Spleen (tissue), 11 donors: ENCODE measurements around the gene PTPRE. TPM values are rescaled to one million over a fixed set of nuclear protein-coding genes. Genes with fewer than 3 reads are reported as not detected.

Source experiments
- DNase-seq: peaks from one replicate; pipeline ENCODE4 v3.0.0-alpha.2; 2020
- H3K27ac ChIP-seq, 8 donors: fragments of 200-600 bp; sonication (generic) in 7 of 8; 1 replicate in 4 of 8; 2 replicates in 4 of 8; pipeline versions ENCODE4 v1.5.0 to v1.8.0; 2016 to 2021; ENCODE audit warnings: inconsistent platforms in 4 of 8, mild to moderate bottlenecking in 4 of 8, moderate library complexity in 1 of 8
- H3K27me3 ChIP-seq, 7 donors: fragments of 200-600 bp; sonication (generic) in 6 of 7; replicated peaks in 1 of 7; 1 replicate in 4 of 7; 2 replicates in 3 of 7; pipeline versions ENCODE4 v1.5.0 to v1.8.0; 2016 to 2021; ENCODE audit warnings: inconsistent platforms in 3 of 7, mild to moderate bottlenecking in 1 of 7
- H3K36me3 ChIP-seq, 6 donors: fragments of 200-600 bp; sonication (generic) in 5 of 6; 1 replicate in 4 of 6; 2 replicates in 2 of 6; pipeline versions ENCODE4 v1.5.0 to v1.8.0; 2016 to 2021; ENCODE audit warnings: inconsistent platforms in 2 of 6
- H3K4me1 ChIP-seq, 6 donors: fragments of 200-600 bp; sonication (generic) in 5 of 6; 1 replicate in 3 of 6; 2 replicates in 3 of 6; pipeline versions ENCODE4 v1.5.0 to v1.8.0; 2016 to 2021; ENCODE audit warnings: inconsistent platforms in 3 of 6
- H3K4me3 ChIP-seq, 8 donors: fragments of 200-600 bp; sonication (generic) in 7 of 8; 1 replicate in 4 of 8; 2 replicates in 4 of 8; pipeline versions ENCODE4 v1.5.0 to v1.8.0; 2016 to 2021; ENCODE audit warnings: inconsistent platforms in 4 of 8, mild to moderate bottlenecking in 4 of 8, moderate library complexity in 2 of 8
- H3K9me3 ChIP-seq, 8 donors: fragments of 200-600 bp; sonication (generic) in 7 of 8; 1 replicate in 4 of 8; 2 replicates in 4 of 8; pipeline versions ENCODE4 v1.5.0 to v1.8.0; 2016 to 2021; ENCODE audit warnings: inconsistent platforms in 4 of 8
- CTCF ChIP-seq, 11 experiments: fragments of 200-600 bp in 7 of 11; fragments of 450-650 bp in 4 of 11; sonication (generic) in 4 of 11; IDR thresholded peaks in 8 of 11; conservative IDR thresholded peaks in 3 of 11; 1 replicate in 7 of 11; 2 replicates in 4 of 11; pipeline versions ENCODE4 v1.4.0 to v1.8.0; 2016 to 2021; ENCODE audit warnings: antibody characterized with exemption in 11 of 11, inconsistent platforms in 4 of 11, mild to moderate bottlenecking in 1 of 11
- POLR2A ChIP-seq, 3 donors: fragments of 450-650 bp; IDR thresholded peaks; one replicate each; pipeline ENCODE4 v1.5.1; 2017; ENCODE audit warnings: antibody characterized with exemption in 3 of 3, mild to moderate bottlenecking in 1 of 3
- POLR2AphosphoS5 ChIP-seq, 3 donors: sonication (generic); formaldehyde crosslinking; IDR thresholded peaks; one replicate each; pipeline ENCODE4 v1.5.1; 2017; ENCODE audit warnings: antibody characterized with exemption in 3 of 3
- WGBS, 5 donors: extraction: QIAGEN DNeasy Blood & Tissue Kit in 3 of 5; methylation state at CpG; one replicate each; pipeline versions ENCODE4 v1.1.5 to v1.1.7; 2013 to 2018; 5-methylcytosine and 5-hydroxymethylcytosine counted together
- intact Hi-C: fragments of 100-400 bp; cut with DNase I; formaldehyde crosslinking; loops from one replicate; pipeline ENCODE4 v1.15.0; 2023; ENCODE audit warnings: low total_unique reads
- polyA plus RNA-seq, 3 donors: library from polyadenylated mRNA; stranded (reverse); fragments of 200-250 nt; gene quantifications; one replicate each; pipeline ENCODE4 v1.2.1, GENCODE V29; 2013
- total RNA-seq, 7 donors: library from RNA; depleted of rRNA in 3 of 7; stranded (reverse); fragments of >200 nt in 3 of 7; fragmentation: NEBNext Ultra II Directional in 4 of 7; extraction: Animal tissue kit (Norgen Biotek cat#: 25700) in 4 of 7; gene quantifications; one replicate each; pipeline versions ENCODE4 v1.1.0 to v1.2.1, GENCODE V29; 2016 to 2021
- donor health status: healthy with polysubstance abuse.
- donor health status: DM: no; HTN: no; CAD: no; lungs with moderate emphysema.
- donor health status: DM: no; HTN: no; CAD: no.
- donor health status: Bipolar disorder and iron deficiency.
- donor health status: healthy.
- donor health status: DM: no; HTN: no; CAD: no.
- donor health status: DM: yes; HTN: yes; CAD: no.

Gene PTPRE
- total and polyA plus RNA-seq, 10 donors: 6.2 to 133 (median 70.2) TPM

DNA sequence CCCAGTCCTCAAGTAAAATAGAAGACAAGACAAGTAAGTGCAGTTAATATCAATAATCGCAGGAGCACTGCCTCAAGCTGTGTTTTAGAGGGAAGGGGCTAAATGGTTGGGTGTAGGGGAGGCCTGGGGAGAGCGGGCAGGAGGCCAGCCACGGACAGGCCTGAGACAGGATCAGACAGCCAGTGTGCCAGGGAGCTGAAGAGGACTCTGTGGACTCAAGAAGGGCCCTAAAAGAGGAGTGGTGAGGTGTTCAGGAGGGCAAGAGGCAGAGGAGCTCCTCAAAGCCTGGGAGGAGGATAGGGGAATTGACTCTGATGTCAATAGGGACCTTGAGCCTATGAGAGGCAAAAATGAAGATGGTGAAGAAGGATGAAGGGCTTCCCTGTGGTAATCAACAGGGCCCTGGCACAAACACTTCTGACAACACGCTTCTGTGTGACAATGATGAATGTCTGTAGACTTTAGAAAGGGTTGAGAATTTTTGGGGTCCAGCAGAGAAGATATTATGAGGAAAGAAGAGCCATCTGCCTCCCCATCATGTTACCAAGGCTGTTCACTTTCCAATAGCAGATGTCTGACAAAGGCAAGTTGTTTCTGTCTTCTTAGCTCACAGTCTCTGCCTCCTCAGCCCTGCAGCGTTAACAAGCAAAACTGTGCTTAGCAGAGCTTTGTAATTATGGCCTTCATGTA, 2.4 kb upstream of the PTPRE start:
- Histone ChIP-seq H3K27me3 (peaks cover 0 to 28% (median 5%) of the 10 kb centered on the region in 7 donors), H3K4me1 (peaks cover 0 to 47% (median 28%) of the 10 kb centered on the region in 6 donors)
- intact Hi-C loops: no loop called here

DNA sequence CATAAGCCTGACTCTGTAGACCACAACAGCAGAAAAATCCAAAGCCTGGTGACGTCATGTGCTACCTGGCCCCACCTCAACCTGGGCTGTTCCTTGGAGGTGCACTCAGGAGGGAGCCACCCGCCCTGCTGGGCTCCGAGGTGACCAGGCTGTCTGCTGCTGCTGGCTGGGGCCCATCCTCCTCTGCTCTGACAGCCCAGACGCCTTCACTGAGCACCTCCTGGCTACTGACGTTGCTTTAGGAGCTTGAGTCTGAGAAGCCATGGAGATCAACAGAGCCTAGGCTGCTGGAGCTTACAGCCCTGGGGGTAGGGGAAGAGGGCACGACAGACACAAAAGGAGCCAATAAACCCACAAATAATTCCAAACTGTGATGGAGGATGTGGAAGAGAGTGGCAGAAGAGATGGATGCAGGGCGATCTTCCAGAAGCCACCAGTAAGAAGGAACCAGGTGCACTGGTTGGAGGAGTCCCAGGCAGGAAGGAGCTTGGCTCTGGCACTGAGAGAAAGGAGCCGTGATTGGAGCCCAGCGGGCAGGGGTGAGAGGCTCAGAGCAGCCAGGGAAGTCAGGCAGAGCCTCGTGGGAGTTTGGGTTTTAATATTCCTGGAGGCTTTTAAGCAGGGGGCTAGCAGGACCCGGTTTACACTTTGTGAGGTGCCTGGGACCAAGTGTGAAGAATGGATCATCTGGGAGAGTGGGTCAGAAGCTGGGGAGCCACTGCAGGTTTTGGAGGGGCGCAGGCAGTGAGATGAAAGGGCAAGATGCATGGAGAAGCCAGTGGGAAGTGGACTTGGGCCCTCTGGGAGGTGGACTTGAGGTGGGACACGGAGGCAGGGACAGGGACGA, 1.7 kb upstream of the PTPRE start:
- Histone ChIP-seq H3K27me3 (peaks cover 0 to 28% (median 5%) of the 10 kb centered on the region in 7 donors), H3K9me3 (peaks cover 0 to 5% (median 0%) of the 10 kb centered on the region in 8 donors), H3K27ac (no peak overlapping the region), H3K4me3 (no peak overlapping the region), H3K4me1 (peaks cover 0 to 46% (median 26%) of the 10 kb centered on the region in 6 donors), H3K36me3 (no peaks in the 10 kb centered on the region)
- intact Hi-C loops: loop anchor here (5.0 kb wide), 1 partner anchor 162 kb away; no protein-coding TSS in a partner anchor
- TF ChIP-seq CTCF (IDR thresholded peaks at IDR 0.05 in 8 of 11, conservative IDR thresholded peaks at IDR 0.05 in 3 of 11) (no peak), POLR2AphosphoS5 (IDR thresholded peaks at IDR 0.05) (no peak), POLR2A (IDR thresholded peaks at IDR 0.05) (no peak)
- 82 to 92% (median 88%) methylated on average over 14 of the region's 14 CpGs for WGBS, 5 donors
- no peak for DNase-seq

More for the DNA sequence above, 2.4 kb upstream of the PTPRE start:
- DNase-seq: no peak
- 79 to 95% (median 87%) methylated on average over 5 of the region's 5 CpGs for WGBS, 5 donors
- no peak for TF ChIP-seq POLR2A (IDR thresholded peaks at IDR 0.05)
- no peak for TF ChIP-seq CTCF (IDR thresholded peaks at IDR 0.05 in 8 of 11, conservative IDR thresholded peaks at IDR 0.05 in 3 of 11)
- no peak for TF ChIP-seq POLR2AphosphoS5 (IDR thresholded peaks at IDR 0.05)
- no peak overlapping the region for H3K27ac ChIP-seq
- no peak overlapping the region for H3K4me3 ChIP-seq
- H3K36me3 ChIP-seq: no peaks in the 10 kb centered on the region
- H3K9me3 ChIP-seq: peaks cover 0 to 5% (median 0%) of the 10 kb centered on the region in 8 donors

DNA sequence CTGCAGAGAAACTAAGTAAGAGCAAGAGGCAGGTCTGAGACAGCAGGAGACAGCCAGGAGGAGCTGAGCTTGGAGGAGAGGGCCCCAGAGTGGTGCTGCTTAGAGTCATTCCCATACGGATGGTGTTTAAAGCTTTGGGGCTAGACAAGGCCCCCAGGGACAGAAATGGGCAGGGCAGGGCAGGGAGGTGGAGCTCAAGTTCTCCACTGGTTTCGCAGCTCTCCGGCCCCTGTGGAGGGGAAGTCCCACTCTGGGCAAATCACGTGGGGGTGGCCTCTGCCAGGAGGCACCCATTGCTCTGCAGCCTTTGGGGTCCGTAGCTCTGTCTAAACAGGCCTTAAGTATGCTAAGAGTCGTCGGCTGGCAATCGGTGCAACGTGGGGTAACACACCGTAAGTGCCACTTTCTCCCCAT, 1.0 kb upstream of the PTPRE start:
- no peak for DNase-seq
- H3K4me3 ChIP-seq: no peak overlapping the region
- no peaks in the 10 kb centered on the region for H3K36me3 ChIP-seq
- H3K27me3 ChIP-seq: peaks cover 0 to 28% (median 5%) of the 10 kb centered on the region in 7 donors
- WGBS, 5 donors: 72 to 91% (median 81%) methylated on average over 7 to 10 of the region's 10 CpGs
- peaks cover 0 to 42% (median 26%) of the 10 kb centered on the region in 6 donors for H3K4me1 ChIP-seq
- H3K27ac ChIP-seq: no peak overlapping the region
- no peak for TF ChIP-seq CTCF (IDR thresholded peaks at IDR 0.05 in 8 of 11, conservative IDR thresholded peaks at IDR 0.05 in 3 of 11)
- no peak for TF ChIP-seq POLR2AphosphoS5 (IDR thresholded peaks at IDR 0.05)
- TF ChIP-seq POLR2A (IDR thresholded peaks at IDR 0.05): no peak
- intact Hi-C loops: loop anchor here (2.0 to 5.0 kb wide), 2 partner anchors 105 to 161 kb away; no protein-coding TSS in a partner anchor
- H3K9me3 ChIP-seq: peaks cover 0 to 5% (median 0%) of the 10 kb centered on the region in 8 donors
